ACC112 (cell line): ENCODE results near the gene SLC25A23.

Experiments
- H2AFZ ChIP-seq: fragments of 200-600 bp; sonication (generic); one replicate; pipeline ENCODE4 v1.6.0; 2017; ENCODE audit warnings: antibody characterized with exemption, low read length; ENCODE audit not compliant: unreplicated experiment
- H3K27ac ChIP-seq: fragments of 200-600 bp; sonication (generic); 2 replicates; pipeline ENCODE4 v1.5.1; 2014; ENCODE audit warnings: low read depth, mild to moderate bottlenecking, antibody characterized with exemption, low read length, moderate library complexity
- H3K27me3 ChIP-seq: fragments of 200-600 bp; sonication (generic); 2 replicates; pipeline ENCODE4 v1.6.1; 2014; ENCODE audit warnings: mild to moderate bottlenecking, antibody characterized with exemption, low read length, moderate library complexity, mixed read lengths; ENCODE audit not compliant: insufficient read depth
- H3K36me3 ChIP-seq: fragments of 200-600 bp; sonication (generic); 2 replicates; pipeline ENCODE4 v1.6.1; 2016; ENCODE audit warnings: mild to moderate bottlenecking, antibody characterized with exemption, low read length, moderate library complexity, mixed read lengths; ENCODE audit not compliant: insufficient read depth
- H3K4me1 ChIP-seq: fragments of 200-600 bp; sonication (generic); one replicate; pipeline ENCODE4 v1.6.1; 2016; ENCODE audit warnings: low read length, mixed read lengths; ENCODE audit not compliant: insufficient read depth, unreplicated experiment, control insufficient read depth
- H3K4me3 ChIP-seq: fragments of 200-600 bp; sonication (generic); 2 replicates; pipeline ENCODE4 v1.5.1; 2014; ENCODE audit warnings: mild to moderate bottlenecking, low read depth, low read length
- H3K79me2 ChIP-seq: fragments of 200-600 bp; sonication (generic); one replicate; pipeline ENCODE4 v1.6.0; 2016; ENCODE audit warnings: low read length; ENCODE audit not compliant: control insufficient read depth, unreplicated experiment, insufficient read depth

Gene SLC25A23

DNA sequence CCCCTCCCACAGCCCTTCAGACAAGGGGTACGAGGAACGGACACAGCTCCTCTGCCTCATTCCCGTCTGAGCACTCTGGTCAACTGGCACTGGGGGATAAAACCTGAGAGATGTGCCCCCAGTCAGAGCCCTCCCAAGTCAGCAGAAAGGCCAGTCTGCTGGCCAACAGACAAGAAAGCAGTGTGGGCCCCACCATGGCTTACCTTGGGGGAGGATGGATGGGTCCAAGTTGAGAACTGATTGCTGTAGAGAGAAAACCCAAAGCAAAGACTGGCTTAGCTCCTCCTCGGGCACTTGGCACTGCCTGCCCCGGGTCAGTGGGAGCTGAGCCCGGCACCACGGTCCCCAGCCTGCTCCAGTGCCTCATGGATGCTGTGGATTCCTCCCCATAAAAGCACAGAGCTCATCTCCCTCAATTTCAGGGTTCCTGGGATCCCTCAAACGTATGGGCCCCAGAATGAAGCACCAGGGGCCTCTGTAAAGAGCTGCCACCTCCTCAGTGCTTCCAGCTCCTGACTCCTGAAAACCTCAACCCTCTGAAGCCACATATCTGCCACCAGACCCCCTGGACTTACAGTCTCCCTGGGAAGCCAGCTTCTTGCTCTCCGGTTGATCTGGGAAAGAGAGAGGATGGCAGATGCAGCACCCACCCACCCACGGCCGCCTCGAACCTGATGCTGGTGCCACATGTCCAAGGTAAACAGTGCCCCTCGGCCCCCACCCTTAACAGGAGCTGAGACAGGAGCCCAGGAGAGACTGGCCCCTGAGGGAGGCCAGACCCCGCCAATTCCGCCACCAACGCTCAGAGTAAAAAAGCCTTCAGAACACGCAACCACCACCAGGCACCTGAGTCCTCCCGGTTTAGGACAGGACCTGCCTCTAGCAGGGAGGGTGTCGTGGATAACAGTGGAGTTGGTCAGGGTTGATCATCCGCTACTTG is 38.2 kb downstream of the SLC25A23 start:
- Histone ChIP-seq H3K4me1 (peaks cover 14% of the 10 kb centered on the region), H3K79me2 (peaks cover 51% of the 10 kb centered on the region), H3K4me3 (no peak overlapping the region), H3K27ac (no peak overlapping the region), H3K36me3 (no peaks in the 10 kb centered on the region), H2AFZ (no peak overlapping the region), H3K27me3 (no peaks in the 10 kb centered on the region)

- peaks cover 44% of the 10 kb centered on the region for H3K79me2 ChIP-seq
- no peak overlapping the region for H3K27ac ChIP-seq
- H3K27me3 ChIP-seq = no peaks in the 10 kb centered on the region
- no peak overlapping the region for H2AFZ ChIP-seq
- H3K36me3 ChIP-seq = no peaks in the 10 kb centered on the region
- H3K4me3 ChIP-seq = no peak overlapping the region
- H3K4me1 ChIP-seq = peaks cover 10% of the 10 kb centered on the region
Observed at GRCh38 chr19:6418562-6418932, 41.0 kb downstream of the SLC25A23 start.

DNA sequence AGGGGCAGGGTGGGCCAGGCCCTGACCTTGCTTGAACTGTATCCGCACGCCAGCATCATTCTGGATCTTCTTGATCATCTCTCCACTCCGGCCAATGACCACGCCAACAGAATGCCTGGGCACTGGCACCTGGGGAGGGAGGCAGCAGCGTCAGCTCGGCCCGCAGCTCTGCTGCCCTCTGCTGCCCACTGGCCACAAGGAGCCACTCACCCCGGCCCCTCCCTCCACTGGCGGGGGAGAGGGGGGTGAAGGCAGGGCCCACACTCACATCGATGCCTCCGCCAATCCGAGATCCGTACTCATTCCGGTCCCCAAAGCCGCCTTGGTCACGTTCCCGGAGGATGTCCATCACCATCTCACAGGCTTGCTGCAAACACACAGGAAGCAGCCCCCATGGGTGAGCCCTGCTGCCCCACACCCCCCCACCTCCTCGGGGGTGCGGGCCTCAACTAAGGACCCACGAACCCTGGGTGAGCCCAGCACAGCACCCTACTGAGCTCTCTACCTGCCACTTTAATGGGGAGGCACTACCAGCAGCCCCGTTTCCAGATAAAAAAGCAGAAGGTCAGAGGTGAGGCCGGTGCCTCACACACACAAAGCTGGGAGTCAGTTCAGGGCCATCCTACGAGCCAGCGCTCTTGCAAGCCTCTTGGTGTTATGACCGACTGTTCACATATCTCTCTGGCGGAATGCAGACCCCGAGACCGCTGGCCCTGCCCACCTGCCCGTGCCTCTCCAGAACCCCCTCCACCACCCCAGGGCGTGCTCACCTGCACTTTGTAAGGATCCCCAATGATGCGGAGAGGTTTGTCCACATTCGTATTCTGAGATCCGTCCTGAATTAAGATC is 41.7 kb downstream of the SLC25A23 start:
- Histone ChIP-seq H3K27ac (no peak overlapping the region), H3K4me1 (peaks cover 6% of the 10 kb centered on the region), H3K4me3 (no peak overlapping the region), H3K27me3 (no peaks in the 10 kb centered on the region), H2AFZ (no peak overlapping the region), H3K79me2 (peaks cover 38% of the 10 kb centered on the region), H3K36me3 (no peaks in the 10 kb centered on the region)

DNA sequence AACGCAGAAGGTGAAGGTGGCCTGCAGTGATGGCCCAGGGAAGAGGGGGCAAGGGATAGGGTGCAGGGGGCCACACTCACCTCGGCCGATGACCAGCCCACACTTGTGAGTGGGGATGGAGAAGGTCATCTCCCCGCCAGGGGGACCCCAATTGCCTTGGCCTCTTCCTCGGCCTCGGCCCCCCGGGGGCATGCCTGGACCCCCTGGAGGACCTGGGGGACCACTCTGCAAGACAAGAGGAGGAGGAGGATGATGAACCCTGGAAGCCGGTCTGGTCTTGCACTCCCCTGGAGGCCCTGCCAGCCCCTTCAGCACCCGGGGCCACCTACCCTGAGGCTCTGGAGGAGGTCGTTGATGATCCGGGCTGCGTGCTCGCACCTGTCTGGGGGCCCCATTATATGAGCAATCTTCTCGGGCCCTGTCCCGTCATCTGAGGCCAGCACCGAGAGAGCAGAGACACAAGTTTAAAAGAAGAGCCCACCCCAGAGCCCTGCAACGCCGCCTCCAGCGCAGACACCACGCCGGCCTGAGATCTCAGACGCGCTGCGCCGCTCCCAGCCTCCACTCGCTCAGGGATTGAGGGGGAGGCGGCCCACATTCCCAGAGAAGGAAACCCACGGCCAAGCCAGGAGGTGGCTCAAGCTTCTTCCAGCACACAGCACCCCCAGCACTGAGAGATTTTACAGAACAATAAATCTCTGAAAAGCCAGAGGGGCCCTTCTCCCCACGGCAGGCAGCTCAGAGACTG is 42.8 kb downstream of the SLC25A23 start:
- H3K36me3 ChIP-seq = no peaks in the 10 kb centered on the region
- no peaks in the 10 kb centered on the region for H3K27me3 ChIP-seq
- peaks cover 27% of the 10 kb centered on the region for H3K79me2 ChIP-seq
- no peak overlapping the region for H3K4me3 ChIP-seq
- H3K27ac ChIP-seq = no peak overlapping the region
- no peak overlapping the region for H2AFZ ChIP-seq
- H3K4me1 ChIP-seq = no peaks in the 10 kb centered on the region

GRCh38 chr19:6415591-6416190 is 43.9 kb downstream of the SLC25A23 start:
- Histone ChIP-seq H3K4me1 (no peaks in the 10 kb centered on the region), H3K27me3 (no peaks in the 10 kb centered on the region), H3K36me3 (no peaks in the 10 kb centered on the region), H3K27ac (no peak overlapping the region), H2AFZ (no peak overlapping the region), H3K79me2 (peaks cover 16% of the 10 kb centered on the region), H3K4me3 (no peak overlapping the region)

- Histone ChIP-seq H3K4me1 (no peaks in the 10 kb centered on the region), H3K27ac (no peak overlapping the region), H3K27me3 (no peaks in the 10 kb centered on the region), H3K36me3 (no peaks in the 10 kb centered on the region), H3K79me2 (peaks cover 9% of the 10 kb centered on the region), H2AFZ (no peak overlapping the region), H3K4me3 (no peak overlapping the region)
Observed at GRCh38 chr19:6414793-6415590, 44.6 kb downstream of the SLC25A23 start.

GRCh38 chr19:6413721-6414643 is 45.6 kb downstream of the SLC25A23 start:
- Histone ChIP-seq H2AFZ (no peak overlapping the region), H3K79me2 (peaks cover 1% of the 10 kb centered on the region), H3K27ac (no peak overlapping the region), H3K4me3 (no peak overlapping the region), H3K27me3 (no peaks in the 10 kb centered on the region), H3K4me1 (no peaks in the 10 kb centered on the region), H3K36me3 (no peaks in the 10 kb centered on the region)

- H3K79me2 ChIP-seq = no peaks in the 10 kb centered on the region
- no peaks in the 10 kb centered on the region for H3K36me3 ChIP-seq
- no peak overlapping the region for H3K27ac ChIP-seq
- no peak overlapping the region for H3K4me3 ChIP-seq
- no peaks in the 10 kb centered on the region for H3K4me1 ChIP-seq
- H3K27me3 ChIP-seq = no peaks in the 10 kb centered on the region
- H2AFZ ChIP-seq = no peak overlapping the region
Observed at GRCh38 chr19:6413291-6413690, 46.3 kb downstream of the SLC25A23 start.

DNA sequence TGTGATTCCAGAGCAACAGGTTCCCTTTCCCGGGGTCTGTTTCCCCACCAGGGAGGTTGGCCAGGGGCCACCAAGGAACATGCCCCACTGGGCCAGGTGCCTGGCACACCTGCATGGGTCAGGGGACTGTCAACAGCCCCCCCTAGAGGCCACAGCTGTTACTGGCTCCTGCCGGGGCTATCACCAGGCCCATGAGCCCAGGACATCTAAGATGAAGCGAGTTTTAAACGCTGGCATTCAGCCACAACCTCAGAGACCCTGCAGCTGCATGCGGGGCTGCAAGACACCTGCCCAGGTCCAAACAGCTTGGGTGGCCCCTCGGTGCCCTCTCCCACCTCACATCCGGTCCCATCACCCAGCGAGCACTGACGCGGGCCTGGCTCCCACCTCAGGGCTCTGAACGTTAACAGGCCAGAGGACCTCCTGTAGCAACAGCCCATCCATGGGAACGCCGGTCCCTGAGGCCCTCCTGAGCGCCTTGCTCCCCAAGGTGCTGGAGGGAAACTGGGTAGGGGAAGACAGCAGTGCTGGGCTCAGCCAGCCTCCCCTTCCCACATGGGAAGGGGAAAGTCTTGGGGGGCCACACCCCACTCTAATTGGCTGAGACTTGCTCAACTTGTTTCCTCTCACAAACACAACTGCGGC is 47.0 kb downstream of the SLC25A23 start:
- Histone ChIP-seq H3K36me3 (no peaks in the 10 kb centered on the region), H3K79me2 (no peaks in the 10 kb centered on the region), H3K4me1 (no peaks in the 10 kb centered on the region), H3K4me3 (no peak overlapping the region), H2AFZ (no peak overlapping the region), H3K27ac (no peak overlapping the region), H3K27me3 (no peaks in the 10 kb centered on the region)
